Memory B cell (primary cell): ENCODE results near the gene EPHB4.
"Not testable (repeated sequence)": the region's sequence is repeated elsewhere in the genome, so short reads cannot be mapped to it uniquely, and the experiment has no call there.

ENCODE experiments used
- ATAC-seq: fragments of 150-1000 bp; cut with Tn5 transposase; 2 replicates; pipeline ENCODE4 v1.10.0; 2021; ENCODE audit warnings: low read depth, mild to moderate bottlenecking, moderate library complexity
- DNase-seq, 2 donors: peaks; one replicate each; pipeline ENCODE4 v3.0.0; 2022; ENCODE audit warnings: low spot score in 2 of 2
- H3K27ac Mint-ChIP-seq: one replicate; pipeline ENCODE4 v1.8.0; 2022; ENCODE audit warnings: mild to moderate bottlenecking, moderate library complexity, mixed read lengths
- H3K27me3 Mint-ChIP-seq: one replicate; pipeline ENCODE4 v1.8.0; 2022; ENCODE audit warnings: mixed read lengths
- H3K36me3 Mint-ChIP-seq: one replicate; pipeline ENCODE4 v1.8.0; 2022; ENCODE audit warnings: mild to moderate bottlenecking, mixed read lengths
- H3K4me1 Mint-ChIP-seq: one replicate; pipeline ENCODE4 v1.8.0; 2022; ENCODE audit warnings: mixed read lengths
- H3K4me3 Mint-ChIP-seq: one replicate; pipeline ENCODE4 v1.8.0; 2022; ENCODE audit warnings: mild to moderate bottlenecking, moderate library complexity, mixed read lengths
- H3K9me3 Mint-ChIP-seq: one replicate; pipeline ENCODE4 v1.8.0; 2022; ENCODE audit warnings: mixed read lengths

EPHB4 gene

GRCh38 chr7:100819586-100819985 lies 7.7 kb downstream of the EPHB4 start:
- no peak overlapping the region for H3K4me3 Mint-ChIP-seq
- H3K4me1 Mint-ChIP-seq: no peaks in the 10 kb centered on the region
- DNase-seq: no peak
- no peak overlapping the region for H3K27ac Mint-ChIP-seq
- H3K9me3 Mint-ChIP-seq: no peaks in the 10 kb centered on the region
- H3K27me3 Mint-ChIP-seq: peaks cover 6% of the 10 kb centered on the region
- ATAC-seq: no peak
- H3K36me3 Mint-ChIP-seq: peaks cover 2% of the 10 kb centered on the region

- Mint-ChIP-seq H3K27ac (no peak overlapping the region), H3K9me3 (no peaks in the 10 kb centered on the region)
Observed at GRCh38 chr7:100818825-100819224, 8.5 kb downstream of the EPHB4 start.

GRCh38 chr7:100818366-100818765 lies 9.0 kb downstream of the EPHB4 start:
- no peak overlapping the region for H3K27ac Mint-ChIP-seq
- peaks cover 2% of the 10 kb centered on the region for H3K36me3 Mint-ChIP-seq
- H3K4me3 Mint-ChIP-seq: no peak overlapping the region
- peaks cover 4% of the 10 kb centered on the region for H3K27me3 Mint-ChIP-seq
- no peaks in the 10 kb centered on the region for H3K4me1 Mint-ChIP-seq
- DNase-seq (no peak), ATAC-seq (no peak)
- H3K9me3 Mint-ChIP-seq: no peaks in the 10 kb centered on the region

More at GRCh38 chr7:100818825-100819224, 8.5 kb downstream of the EPHB4 start:
- ATAC-seq: no peak
- peaks cover 4% of the 10 kb centered on the region for H3K27me3 Mint-ChIP-seq
- H3K36me3 Mint-ChIP-seq: peaks cover 2% of the 10 kb centered on the region
- no peak overlapping the region for H3K4me3 Mint-ChIP-seq
- no peak for DNase-seq
- H3K4me1 Mint-ChIP-seq: no peaks in the 10 kb centered on the region

- no peak for ATAC-seq
- no peaks in the 10 kb centered on the region for H3K9me3 Mint-ChIP-seq
Observed at GRCh38 chr7:100817097-100817496, 10.2 kb downstream of the EPHB4 start.

GRCh38 chr7:100816515-100816914 lies 10.8 kb downstream of the EPHB4 start:
- H3K27me3 Mint-ChIP-seq, H3K4me1 Mint-ChIP-seq, H3K36me3 Mint-ChIP-seq, ATAC-seq, H3K4me3 Mint-ChIP-seq, H3K9me3 Mint-ChIP-seq, H3K27ac Mint-ChIP-seq, DNase-seq: not testable (repeated sequence)

More at GRCh38 chr7:100817097-100817496, 10.2 kb downstream of the EPHB4 start:
- no peak for DNase-seq
- Mint-ChIP-seq H3K27ac (no peak overlapping the region), H3K4me3 (no peak overlapping the region), H3K36me3 (peaks cover 3% of the 10 kb centered on the region), H3K4me1 (no peaks in the 10 kb centered on the region), H3K27me3 (peaks cover 2% of the 10 kb centered on the region)

GRCh38 chr7:100812729-100813128 lies 14.6 kb downstream of the EPHB4 start:
- no peaks in the 10 kb centered on the region for H3K4me1 Mint-ChIP-seq

GRCh38 chr7:100811480-100811879 lies 15.8 kb downstream of the EPHB4 start:
- no peaks in the 10 kb centered on the region for H3K4me1 Mint-ChIP-seq
- DNase-seq: no peak
- no peaks in the 10 kb centered on the region for H3K9me3 Mint-ChIP-seq
- no peak overlapping the region for H3K27ac Mint-ChIP-seq
- no peaks in the 10 kb centered on the region for H3K27me3 Mint-ChIP-seq
- peaks cover 3% of the 10 kb centered on the region for H3K36me3 Mint-ChIP-seq
- H3K4me3 Mint-ChIP-seq: no peak overlapping the region
- no peak for ATAC-seq

More at GRCh38 chr7:100812729-100813128, 14.6 kb downstream of the EPHB4 start:
- Mint-ChIP-seq H3K9me3 (no peaks in the 10 kb centered on the region), H3K4me3 (no peak overlapping the region), H3K27ac (no peak overlapping the region), H3K27me3 (no peaks in the 10 kb centered on the region), H3K36me3 (peaks cover 3% of the 10 kb centered on the region)
- DNase-seq (no peak), ATAC-seq (no peak)

GRCh38 chr7:100808354-100808875 lies 18.9 kb downstream of the EPHB4 start:
- Mint-ChIP-seq H3K27me3 (no peaks in the 10 kb centered on the region), H3K36me3 (peaks cover 3% of the 10 kb centered on the region), H3K9me3 (no peaks in the 10 kb centered on the region), H3K27ac (no peak overlapping the region), H3K4me1 (peaks cover 5% of the 10 kb centered on the region), H3K4me3 (no peak overlapping the region)
- DNase-seq (no peak), ATAC-seq (no peak)

GRCh38 chr7:100806883-100807282 lies 20.4 kb downstream of the EPHB4 start:
- not testable (repeated sequence) for H3K4me3 Mint-ChIP-seq, ATAC-seq, DNase-seq, H3K4me1 Mint-ChIP-seq, H3K36me3 Mint-ChIP-seq, H3K27ac Mint-ChIP-seq, H3K27me3 Mint-ChIP-seq, H3K9me3 Mint-ChIP-seq

GRCh38 chr7:100806276-100806675 lies 21.0 kb downstream of the EPHB4 start:
- no peak overlapping the region for H3K4me3 Mint-ChIP-seq
- H3K27me3 Mint-ChIP-seq: no peaks in the 10 kb centered on the region
- H3K9me3 Mint-ChIP-seq: no peaks in the 10 kb centered on the region
- no peak for DNase-seq
- no peak overlapping the region for H3K27ac Mint-ChIP-seq
- peaks cover 10% of the 10 kb centered on the region for H3K4me1 Mint-ChIP-seq
- no peaks in the 10 kb centered on the region for H3K36me3 Mint-ChIP-seq
- ATAC-seq: no peak

GRCh38 chr7:100804681-100805431 lies 22.5 kb downstream of the EPHB4 start:
- Mint-ChIP-seq H3K4me1 (peaks cover 16% of the 10 kb centered on the region), H3K27ac (peak overlapping the region; percentile 51), H3K9me3 (no peaks in the 10 kb centered on the region), H3K27me3 (no peaks in the 10 kb centered on the region), H3K36me3 (no peaks in the 10 kb centered on the region), H3K4me3 (no peak overlapping the region)
- DNase-seq (no peak), ATAC-seq (no peak)

- Mint-ChIP-seq H3K9me3 (no peaks in the 10 kb centered on the region), H3K27ac (peak overlapping the region; percentile 83), H3K27me3 (no peaks in the 10 kb centered on the region), H3K4me3 (peak overlapping the region; percentile 78), H3K36me3 (no peaks in the 10 kb centered on the region), H3K4me1 (peaks cover 26% of the 10 kb centered on the region)
- ATAC-seq (peak; percentile 97), DNase-seq (peak; percentile 64 to 74)
Observed at GRCh38 chr7:100803398-100804161, 23.7 kb downstream of the EPHB4 start.

GRCh38 chr7:100802951-100803350 lies 24.4 kb downstream of the EPHB4 start:
- H3K27me3 Mint-ChIP-seq: no peaks in the 10 kb centered on the region
- no peaks in the 10 kb centered on the region for H3K36me3 Mint-ChIP-seq
- H3K27ac Mint-ChIP-seq: peak overlapping the region; percentile 18
- DNase-seq (peak; percentile 20 to 49), ATAC-seq (peak; percentile 8)
- H3K9me3 Mint-ChIP-seq: no peaks in the 10 kb centered on the region
- peak overlapping the region; percentile 78 for H3K4me3 Mint-ChIP-seq
- peaks cover 29% of the 10 kb centered on the region for H3K4me1 Mint-ChIP-seq

- no peaks in the 10 kb centered on the region for H3K27me3 Mint-ChIP-seq
- no peaks in the 10 kb centered on the region for H3K36me3 Mint-ChIP-seq
- peaks cover 29% of the 10 kb centered on the region for H3K4me1 Mint-ChIP-seq
- H3K4me3 Mint-ChIP-seq: no peak overlapping the region
- H3K27ac Mint-ChIP-seq: no peak overlapping the region
- ATAC-seq (no peak), DNase-seq (no peak)
- H3K9me3 Mint-ChIP-seq: no peaks in the 10 kb centered on the region
Observed at GRCh38 chr7:100801833-100802568, 25.3 kb downstream of the EPHB4 start.
